22Rv1 (cell line): ENCODE data around the gene RNF175.

Experiments used
- CTCF ChIP-seq: fragments of 450-650 bp; IDR thresholded peaks from 2 replicates; pipeline ENCODE4 v1.5.1; 2017; ENCODE audit warnings: mild to moderate bottlenecking
- ZFX ChIP-seq: fragments of 450-650 bp; IDR thresholded peaks from 2 replicates; pipeline ENCODE4 v1.6.1; 2017; ENCODE audit warnings: antibody characterized with exemption, borderline replicate concordance

GRCh38 chr4:153704522-153704921, 55.3 kb downstream of the RNF175 start:
- TF ChIP-seq CTCF (no peak), ZFX (no peak)
